ENCODE measurements around the gene ZNF121.
"Not testable (repeated sequence)": the region's sequence is repeated elsewhere in the genome, so short reads cannot be mapped to it uniquely, and the experiment has no call there.

The ZNF121 gene

DNA sequence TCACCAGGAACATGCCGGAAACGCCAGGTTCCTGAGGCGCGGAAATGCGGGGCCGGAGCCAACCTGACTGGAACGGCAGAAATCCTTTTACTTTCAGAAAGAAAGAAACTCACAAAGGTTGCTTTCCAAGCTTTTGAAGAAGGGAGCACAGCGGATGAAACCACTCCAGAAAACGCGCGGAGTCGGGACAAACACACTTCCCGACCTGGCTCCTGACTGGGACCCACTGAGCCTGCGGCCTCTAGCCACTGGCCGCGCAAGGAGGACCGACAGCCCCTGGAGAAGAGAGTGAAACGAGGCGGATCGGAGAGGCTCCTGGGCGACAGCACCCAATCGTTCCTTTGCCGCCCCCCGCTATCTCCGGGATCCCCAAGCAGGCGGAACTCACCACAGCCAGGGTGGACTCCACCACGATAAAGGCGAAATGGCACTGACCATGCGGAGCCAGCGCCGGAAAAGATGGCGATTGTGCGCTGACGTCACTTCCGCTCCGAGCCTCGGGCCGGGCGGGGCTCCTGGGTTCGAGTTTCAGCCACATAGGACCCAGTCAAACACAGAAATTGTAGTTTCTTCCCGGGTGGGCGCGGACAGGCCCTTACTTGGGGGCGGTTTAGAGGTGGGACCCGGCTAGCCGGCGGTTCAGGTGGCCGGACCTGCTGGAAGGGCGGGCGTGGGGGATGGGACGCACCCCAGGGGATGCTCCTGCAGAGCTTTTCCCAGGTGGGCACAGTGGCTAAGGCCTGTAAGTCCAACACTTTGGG is at the start of gene ZNF121:
Gene ZNF121, minus strand, starts transcription at position 432 of the 761 bp plus-strand sequence. CDS start 16,407 bp downstream, outside the sequence.
- DNase-seq (ENCODE audit: low read depth in 2 of 3, low spot score in 1 of 3), result peak; percentile 75 to 79 (median 76)

DNA sequence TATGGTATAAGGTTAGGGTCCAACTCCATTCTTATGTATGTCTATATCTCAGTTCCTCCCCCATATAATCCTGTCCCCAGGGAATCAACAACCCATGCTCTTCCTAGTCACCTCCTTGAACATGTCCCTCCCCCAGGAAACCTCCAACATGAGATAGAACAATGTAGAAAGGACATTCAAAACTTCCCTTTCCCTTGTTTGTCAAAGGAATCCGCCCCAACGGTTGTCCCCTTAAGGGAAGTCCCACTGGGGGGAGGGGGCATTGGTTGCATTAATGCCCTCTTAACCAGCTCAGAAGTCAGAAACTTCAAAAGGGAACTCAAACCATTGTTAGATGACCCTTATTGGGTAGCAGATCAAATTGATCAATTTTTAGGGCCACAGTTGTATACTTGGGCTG is 43.6 kb upstream of the ZNF121 start:
- DNase-seq (ENCODE audit: low read depth in 2 of 3, low spot score in 1 of 3), result no peak

DNA sequence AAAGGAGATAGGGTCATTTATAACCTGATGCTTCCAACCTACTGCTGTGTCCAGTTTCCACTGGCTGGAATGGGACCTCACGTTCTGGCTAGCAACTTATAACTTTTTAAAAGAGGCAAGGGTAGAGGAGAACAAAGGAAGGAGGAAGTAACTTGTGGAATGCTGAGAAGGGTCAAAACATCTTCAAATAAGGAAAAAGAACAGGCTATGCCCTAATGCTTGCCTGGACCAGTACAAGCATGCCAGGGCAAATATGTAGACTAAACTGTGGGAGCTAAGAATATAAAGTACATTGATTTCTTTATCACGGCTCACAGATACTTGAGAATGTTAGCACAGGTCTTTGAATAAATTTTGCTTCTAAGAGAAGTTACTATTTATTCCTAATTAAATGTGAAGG is 38.2 kb upstream of the ZNF121 start:
- DNase-seq (ENCODE audit: low read depth in 2 of 3, low spot score in 1 of 3), result no peak

DNA sequence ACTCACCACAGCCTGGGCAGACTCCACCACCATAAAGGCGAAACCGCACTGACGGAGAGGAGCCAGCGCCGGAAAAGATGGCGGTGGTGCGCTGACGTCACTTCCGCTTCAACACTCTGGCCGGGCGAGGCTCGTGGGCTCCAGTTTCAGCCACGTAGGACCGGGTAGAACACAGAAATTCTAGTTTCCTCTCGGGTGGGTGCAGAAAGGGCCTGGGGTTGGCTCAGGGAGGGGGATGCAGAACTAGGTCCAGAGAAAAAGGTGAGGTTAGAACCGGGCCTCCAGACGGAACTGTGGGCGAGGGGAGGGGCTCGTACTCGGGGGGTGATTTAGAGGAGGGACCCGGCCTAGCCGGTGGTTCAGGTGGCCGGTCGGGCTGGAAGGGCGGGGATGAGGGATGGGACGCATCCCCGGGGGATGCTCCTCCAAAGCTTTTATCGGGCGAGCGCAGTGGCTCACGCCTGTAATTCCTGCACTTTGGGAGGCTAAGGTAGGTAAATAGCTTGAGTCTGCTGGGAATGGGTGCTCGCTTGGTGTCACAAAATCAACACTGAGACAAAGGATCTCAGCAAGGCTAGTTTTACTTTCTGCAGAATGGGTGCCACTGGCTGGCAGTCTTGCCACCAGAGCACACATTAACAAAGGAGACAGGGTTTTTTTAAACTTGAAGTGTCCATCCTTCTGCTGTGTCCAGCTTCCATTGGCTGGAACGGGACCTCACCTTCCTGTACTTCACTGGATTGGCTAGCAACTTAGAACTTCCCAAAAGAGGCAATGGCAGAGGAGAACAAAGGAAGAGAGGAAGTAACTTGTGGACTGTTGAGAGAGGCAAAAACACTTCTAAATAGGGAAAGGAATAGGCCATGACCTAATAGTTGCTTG is 37.1 kb upstream of the ZNF121 start, which contains the start of gene ZNF561:
Gene ZNF561, minus strand, starts transcription at position 77 of the 882 bp plus-strand sequence. CDS start 1,776 bp downstream, outside the sequence.
- DNase-seq (ENCODE audit: low read depth in 2 of 3, low spot score in 1 of 3), result peak; percentile 78 to 83 (median 79)

DNA sequence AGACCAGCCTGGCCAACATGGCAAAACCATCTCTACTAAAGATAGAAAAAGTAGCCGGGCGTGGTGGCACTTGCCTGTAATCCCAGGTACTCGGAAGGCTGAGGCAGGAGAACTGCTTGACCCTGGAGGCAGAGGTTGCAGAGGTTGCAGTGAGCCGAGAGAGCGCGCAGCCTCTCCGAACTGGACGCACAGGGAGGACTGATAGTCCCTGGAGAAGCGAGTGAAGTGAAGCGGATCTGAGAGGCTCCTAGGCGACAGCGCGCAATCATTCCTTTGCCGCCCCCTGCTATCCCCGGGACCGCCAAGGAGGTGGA is 36.5 kb upstream of the ZNF121 start:
- no peak for DNase-seq (ENCODE audit: low read depth in 2 of 3, low spot score in 1 of 3)

DNA sequence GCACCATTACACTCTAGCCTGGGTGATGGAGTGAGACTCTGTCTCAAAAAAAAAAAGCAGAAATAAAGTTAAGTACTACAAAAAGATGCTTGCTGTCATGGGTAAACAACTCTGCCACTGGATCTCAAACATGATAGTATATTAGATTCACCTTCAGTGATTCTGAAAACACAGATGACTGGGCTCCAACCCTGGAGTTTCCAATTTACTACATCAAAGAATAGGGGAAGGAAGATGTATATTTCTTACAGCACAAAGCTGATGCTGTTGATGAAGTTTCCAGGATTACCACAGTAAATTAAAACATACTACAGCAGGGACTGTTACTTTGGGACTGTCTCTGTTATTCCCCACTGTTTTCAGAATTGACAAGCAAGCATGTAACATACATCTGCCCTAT is 31.5 kb upstream of the ZNF121 start:
- DNase-seq (ENCODE audit: low read depth in 2 of 3, low spot score in 1 of 3), result no peak

DNA sequence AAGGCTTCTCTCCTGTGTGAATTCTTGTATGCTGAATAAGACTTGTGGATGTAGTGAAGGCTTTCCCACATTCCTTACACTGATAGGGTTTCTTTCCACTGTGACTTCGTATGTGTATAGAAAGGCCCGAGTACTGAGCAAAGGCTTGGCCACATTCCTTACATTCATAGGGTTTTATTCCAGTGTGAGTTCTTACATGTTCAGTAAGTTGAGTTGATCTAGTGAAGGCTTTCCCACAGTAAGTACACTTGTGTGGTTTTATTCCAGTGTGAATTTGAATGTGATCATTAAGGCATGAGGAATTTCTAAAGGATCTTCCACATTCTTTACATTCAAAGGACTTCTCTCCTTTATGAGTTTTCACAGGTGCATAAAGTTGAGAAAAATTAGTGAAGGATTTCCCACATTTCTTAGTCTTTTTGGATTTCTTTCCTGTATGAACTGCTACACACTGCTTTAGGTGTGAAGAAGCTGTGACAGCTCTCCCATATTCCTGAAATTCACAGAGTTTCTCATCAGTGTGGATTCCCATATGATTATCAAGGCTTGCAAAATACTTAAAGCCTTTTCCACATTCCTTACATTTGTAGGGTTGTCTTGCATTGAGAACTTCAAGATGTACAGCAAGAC is 26.3 kb upstream of the ZNF121 start:
- no peak for DNase-seq (ENCODE audit: low read depth in 2 of 3, low spot score in 1 of 3)

DNA sequence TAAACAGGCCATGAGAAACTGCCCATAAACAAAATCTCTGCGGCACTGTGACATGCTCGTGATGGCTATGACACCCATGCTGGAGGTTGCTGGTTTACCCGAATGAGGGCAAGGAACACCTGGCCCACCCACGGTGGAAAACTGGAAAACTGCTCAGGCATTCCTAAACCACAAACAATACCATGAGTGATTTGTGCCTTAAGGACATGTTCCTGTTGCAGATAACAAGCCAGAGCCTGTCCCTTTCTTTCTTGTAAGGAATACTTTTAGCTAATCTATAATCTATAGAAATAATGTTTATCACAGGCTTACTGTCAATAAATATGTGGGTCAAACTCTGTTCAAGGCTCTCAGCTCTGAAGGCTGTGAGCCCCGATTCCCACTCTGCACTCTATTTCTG is 24.6 kb upstream of the ZNF121 start:
- DNase-seq (ENCODE audit: low read depth in 2 of 3, low spot score in 1 of 3), result no peak

DNA sequence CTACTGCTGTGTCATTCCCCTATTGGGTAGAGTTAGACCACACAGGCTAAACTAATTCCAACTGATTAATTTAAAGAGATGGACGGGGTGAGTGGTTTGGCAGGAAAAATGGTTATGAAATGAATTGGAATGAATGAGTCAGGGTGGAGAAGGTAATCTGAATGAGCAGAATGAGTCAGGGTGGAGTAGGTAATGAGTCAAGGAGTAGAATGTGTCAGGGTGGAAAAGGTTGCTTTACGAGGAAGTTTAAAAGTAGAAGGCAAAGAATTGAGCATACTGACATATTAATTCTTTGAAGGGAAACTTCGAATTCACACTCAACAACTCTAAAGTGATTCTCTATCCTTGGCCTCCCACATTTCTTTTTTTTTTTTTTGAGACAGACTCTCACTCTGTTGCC is 12.7 kb upstream of the ZNF121 start:
- DNase-seq (ENCODE audit: low read depth in 2 of 3, low spot score in 1 of 3), result no peak

DNA sequence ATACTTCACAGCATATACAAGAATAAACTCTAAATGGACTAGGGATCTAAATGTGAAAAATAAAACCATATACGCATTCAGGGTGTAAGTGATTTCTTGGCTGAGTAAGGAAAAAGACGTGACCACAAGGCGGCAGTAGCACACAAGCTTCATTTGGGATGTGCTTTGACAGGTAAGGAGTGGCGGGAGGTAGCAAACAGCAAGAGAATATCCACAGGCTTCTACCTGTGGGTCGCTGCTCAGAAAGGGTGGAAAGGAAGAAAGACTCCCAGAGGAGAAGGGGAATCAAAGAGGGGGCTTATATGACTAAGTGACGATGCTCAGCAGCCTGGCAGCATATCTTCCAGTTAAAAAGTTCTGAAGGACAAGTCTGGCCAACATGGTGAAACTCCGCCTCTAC is 2.5 kb upstream of the ZNF121 start:
- DNase-seq (ENCODE audit: low read depth in 2 of 3, low spot score in 1 of 3), result peak; percentile 63 to 80 (median 64)

DNA sequence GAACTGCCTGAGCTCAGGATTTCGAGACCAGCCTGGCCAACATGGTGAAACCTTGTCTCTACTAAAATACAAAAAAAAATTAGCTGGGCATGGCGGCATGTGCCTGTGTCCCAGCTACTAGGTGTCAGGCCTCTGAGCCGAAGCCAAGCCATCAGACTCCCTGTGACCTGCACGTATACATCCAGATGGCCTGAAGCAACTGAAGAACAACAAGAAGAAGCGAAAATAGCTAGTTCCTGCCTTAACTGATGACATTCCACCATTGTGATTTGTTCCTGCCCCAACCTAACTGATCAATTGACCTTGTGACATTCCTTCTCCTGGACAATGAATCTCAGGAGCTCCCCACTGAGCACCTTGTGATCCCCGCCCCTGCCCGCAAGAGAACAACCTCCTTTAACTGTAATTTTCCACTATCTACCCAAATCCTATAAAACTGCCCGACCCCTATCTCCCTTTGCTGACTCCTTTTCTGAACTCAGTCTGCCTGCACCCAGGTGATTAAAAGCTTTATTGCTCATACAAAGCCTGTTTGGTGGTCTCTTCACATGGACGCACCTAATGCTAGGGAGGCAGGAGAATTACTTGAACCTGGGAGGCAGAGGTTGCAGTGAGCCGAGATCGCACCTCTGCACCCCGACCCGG is 2.1 kb downstream of the ZNF121 start:
- DNase-seq (ENCODE audit: low read depth in 2 of 3, low spot score in 1 of 3), result not testable (repeated sequence)

DNA sequence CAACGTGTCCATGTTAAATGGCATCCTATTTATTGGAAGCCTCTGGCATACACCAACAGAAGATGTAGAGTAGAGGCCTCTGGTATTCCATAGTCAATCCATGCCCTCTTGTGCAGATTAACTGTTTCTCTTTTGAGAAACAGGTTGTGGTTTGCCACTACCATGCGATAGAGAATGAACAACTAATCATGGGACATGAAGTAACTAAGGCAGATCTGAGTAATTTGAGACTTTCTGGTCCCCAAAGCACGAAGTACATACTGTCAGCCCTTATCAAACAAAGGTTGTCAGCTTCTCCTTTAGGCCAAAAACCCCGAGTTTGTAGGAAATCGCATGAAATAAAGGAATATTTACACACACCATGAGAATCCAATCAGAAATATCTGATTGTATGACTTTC is 3.6 kb downstream of the ZNF121 start:
- DNase-seq (ENCODE audit: low read depth in 2 of 3, low spot score in 1 of 3), result no peak

DNA sequence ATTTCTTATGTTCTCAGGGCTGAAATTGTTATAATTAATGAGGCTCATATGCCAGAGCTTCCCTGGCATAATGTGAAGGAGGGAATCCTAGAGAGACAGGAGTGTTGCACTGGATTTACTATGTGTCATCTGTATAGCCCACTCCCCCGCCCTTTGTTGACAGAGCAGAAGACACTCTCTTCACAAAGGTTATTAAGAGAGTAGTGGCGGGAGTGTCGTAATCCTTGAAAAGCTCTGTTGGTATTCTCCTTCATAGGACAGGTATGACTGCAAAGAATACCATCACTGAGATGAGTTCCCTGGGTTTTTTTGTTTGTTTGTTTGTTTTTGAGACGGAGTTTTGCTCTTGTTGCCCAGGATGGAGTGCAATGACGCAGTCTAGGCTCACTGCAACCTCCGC is 14.0 kb downstream of the ZNF121 start:
- no peak for DNase-seq (ENCODE audit: low read depth in 2 of 3, low spot score in 1 of 3)

DNA sequence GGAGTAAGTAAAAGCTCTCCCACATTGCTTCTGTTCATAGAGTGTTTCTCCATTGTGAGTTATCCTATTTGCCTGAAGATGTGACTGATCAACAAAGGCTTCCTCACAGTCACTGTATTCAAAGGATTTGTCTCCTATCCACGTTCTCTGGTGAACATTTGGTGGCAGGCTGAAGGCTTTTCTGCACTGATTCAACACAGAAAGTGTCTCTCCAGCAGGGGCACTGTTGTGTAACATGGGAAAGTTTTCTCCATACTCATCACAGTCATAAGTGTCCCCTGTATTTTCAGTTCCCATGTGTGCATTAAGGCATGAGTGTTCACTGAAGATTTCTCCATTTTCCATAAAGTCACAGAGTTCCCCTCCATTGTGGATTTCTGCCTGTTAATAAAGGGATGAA is 17.6 kb downstream of the ZNF121 start:
- no peak for DNase-seq (ENCODE audit: low read depth in 2 of 3, low spot score in 1 of 3)

DNA sequence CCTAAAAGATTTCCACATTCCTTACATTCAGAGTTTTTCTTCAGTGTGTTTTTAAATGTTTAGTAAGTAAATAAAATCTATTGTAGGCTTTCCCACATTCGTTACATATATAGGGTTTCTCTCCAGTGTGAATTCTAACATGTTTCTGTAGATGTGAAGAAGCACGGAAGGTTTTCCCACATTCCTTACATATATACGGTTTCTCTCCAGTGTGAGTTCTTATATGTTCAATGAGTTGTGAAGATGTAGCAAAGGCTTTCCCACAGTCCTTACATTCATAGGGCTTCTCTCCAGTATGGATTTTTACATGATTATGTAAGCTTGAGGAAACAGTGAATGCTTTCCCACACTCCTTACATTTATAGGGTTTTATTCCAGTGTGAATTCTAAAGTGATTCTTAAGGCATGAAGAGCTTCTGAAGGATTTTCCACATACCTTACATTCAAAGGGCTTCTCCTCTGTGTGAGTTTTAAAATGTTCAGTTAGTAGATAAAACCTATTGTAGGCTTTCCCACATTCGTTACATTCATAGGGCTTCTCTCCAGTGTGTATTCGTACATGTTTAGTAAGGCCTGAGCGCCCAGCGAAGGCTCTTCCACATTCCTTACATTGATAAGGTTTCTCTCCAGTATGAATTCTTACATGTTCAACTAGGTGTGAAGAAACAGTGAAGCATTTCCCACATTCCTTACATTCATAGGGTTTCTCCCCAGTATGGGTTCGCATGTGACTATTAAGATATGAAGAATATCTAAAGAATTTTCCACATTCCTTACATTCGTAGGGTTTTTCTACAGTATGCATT is 18.2 kb downstream of the ZNF121 start:
- no peak for DNase-seq (ENCODE audit: low read depth in 2 of 3, low spot score in 1 of 3)

DNA sequence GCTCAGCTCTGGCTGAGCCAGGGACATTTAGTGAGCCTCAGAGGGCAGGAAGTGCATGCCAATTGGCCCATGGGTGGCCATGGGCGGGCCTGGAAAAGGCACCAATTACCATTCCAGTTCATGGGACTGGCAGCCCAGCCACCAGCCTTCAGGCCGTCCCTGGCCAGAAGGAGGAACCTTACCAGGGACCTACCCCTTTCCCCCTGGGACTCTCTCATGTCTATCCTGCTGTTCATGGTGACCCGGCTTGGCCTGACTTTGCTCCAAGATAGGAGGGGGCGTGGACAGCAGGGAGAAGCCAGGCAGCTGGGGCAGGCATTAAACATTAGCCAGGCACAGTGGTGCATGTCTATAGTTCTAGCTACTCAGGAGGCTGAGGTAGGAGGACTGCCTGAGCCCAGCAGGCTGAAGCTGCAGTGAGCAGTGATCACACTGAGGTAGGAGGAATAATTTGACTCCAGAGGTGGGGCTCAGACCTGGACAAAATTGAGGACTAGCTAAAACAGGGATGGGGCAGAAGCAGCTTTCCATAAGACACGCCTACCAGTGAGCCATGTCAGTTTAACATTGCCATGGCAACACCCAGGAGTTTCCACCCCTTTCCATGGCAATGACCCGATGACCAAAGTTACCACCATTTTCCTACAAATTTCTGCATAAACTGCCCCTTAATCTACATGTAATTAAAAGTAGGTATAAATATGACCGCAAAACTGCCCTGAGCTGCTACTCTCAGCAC is 31.6 kb downstream of the ZNF121 start:
- DNase-seq (ENCODE audit: low read depth in 2 of 3, low spot score in 1 of 3), result no peak

DNA sequence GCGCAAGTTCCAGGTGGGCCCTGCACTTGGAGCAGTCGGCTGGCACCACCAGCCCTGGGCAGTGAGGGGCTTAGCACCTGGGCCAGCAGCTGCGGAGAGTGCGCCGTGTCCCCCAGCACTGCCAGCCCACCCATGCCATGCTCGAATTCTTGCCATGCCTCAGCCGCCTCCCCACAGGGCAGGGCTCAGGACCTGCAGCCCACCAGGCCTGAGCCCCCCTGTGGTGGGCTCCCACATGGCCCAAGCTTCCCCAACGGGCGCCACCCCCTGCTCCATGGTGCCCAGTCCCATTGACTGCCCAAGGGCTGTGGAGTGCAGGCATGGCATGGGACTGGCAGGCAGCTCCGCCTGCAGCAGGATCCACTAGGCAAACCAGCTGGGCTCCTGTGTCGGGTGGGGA is 36.4 kb downstream of the ZNF121 start:
- no peak for DNase-seq (ENCODE audit: low read depth in 2 of 3, low spot score in 1 of 3)

DNA sequence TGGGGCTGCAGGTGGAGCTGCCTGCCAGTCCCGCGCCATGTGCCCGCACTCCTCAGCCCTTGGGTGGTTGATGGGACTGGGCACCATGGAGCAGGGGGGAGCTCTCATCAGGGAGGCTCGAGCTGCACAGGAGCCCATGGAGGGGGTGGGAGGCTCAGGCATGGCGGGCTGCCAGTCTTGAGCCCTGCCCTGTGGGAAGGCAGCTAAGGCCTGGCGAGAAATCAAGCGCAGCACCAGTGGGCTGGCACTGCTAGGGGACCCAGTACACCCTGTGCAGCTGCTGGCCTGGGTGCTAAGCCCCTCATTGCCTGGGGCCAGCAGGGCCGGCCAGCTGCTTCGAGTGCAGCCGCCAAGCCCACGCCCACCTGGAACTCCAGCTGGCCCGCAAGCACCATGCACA is 43.0 kb downstream of the ZNF121 start:
- DNase-seq (ENCODE audit: low read depth in 2 of 3, low spot score in 1 of 3), result not testable (repeated sequence)

DNA sequence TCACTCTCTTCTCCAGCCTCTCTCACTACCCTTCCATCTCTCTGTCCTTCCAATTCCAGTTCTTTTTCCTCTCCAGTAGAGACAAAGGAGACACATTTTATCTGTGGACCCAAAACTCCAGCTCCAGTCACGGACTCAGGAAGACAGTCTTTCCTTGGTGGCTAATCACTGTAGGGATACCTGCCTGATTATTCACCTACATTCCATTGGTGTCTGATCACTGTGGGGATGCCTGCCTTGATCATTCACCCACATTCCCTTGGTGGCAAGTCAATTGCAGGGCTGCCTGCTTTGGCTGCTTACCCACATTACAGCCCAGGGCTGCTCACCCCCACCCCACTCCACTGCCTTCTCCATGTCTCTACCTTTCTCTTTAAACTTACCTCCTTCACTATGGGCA is 44.4 kb downstream of the ZNF121 start:
- not testable (repeated sequence) for DNase-seq (ENCODE audit: low read depth in 2 of 3, low spot score in 1 of 3)

DNA sequence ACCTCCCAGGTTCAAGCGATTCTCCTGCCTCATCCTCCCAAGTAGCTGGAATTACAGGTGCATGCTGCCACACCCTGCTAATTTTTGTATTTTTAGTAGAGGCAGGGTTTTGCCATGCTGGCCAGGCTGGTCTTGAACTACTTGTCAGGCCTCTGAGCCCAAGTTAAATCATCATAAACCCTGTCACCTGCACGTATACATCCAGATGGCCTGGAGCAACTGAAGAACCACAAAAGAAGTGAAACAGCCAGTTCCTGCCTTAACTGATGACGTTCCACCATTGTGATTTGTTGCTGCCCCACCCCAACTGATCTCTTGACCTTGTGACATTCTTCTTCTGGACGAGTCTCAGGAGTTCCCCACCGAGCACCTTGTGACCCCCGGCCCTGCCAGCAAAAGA is 45.1 kb downstream of the ZNF121 start:
- not testable (repeated sequence) for DNase-seq (ENCODE audit: low read depth in 2 of 3, low spot score in 1 of 3)

Data from stimulated activated CD4-positive, alpha-beta T cell treated with anti-CD3 and anti-CD28 coated beads, Interleukin-12 subunit alpha, Interleukin-12 subunit beta, amount 100 ng/mL, for 48 hours (primary cell).